ENCODE measurements around the gene GPRC5A. TPM values are rescaled to one million over a fixed set of nuclear protein-coding genes. Genes with fewer than 3 reads are reported as not detected.

Gene GPRC5A
- total and polyA plus RNA-seq, 3 donors from 2014 or later: 1.9 to 2.8 (median 2.7) TPM

GRCh38 chr12:12947902-12948301 lies 56.5 kb downstream of the GPRC5A start:
- no peaks in the 10 kb centered on the region for H3K36me3 ChIP-seq (ENCODE audit: low read depth, missing control alignments)
- intact Hi-C loops (cut with DNase I; ENCODE audit: low total_unique reads): no loop called here
- H3K4me3 ChIP-seq: no peak overlapping the region
- 94 to 96% methylated on average over 4 of the region's 4 CpGs for WGBS, 2 donors
- H3K4me1 ChIP-seq: no peaks in the 10 kb centered on the region
- no peaks in the 10 kb centered on the region for H3K9me3 ChIP-seq
- DNase-seq: no peak
- no peak overlapping the region for H3K27ac ChIP-seq
- TF ChIP-seq POLR2A (IDR thresholded peaks at IDR 0.05): no peak
- no peak for TF ChIP-seq CTCF (IDR thresholded peaks at IDR 0.05)
- no peaks in the 10 kb centered on the region for H3K27me3 ChIP-seq

- Histone ChIP-seq H3K27me3 (no peaks in the 10 kb centered on the region), H3K27ac (no peak overlapping the region), H3K36me3 (ENCODE audit: low read depth, missing control alignments) (no peaks in the 10 kb centered on the region), H3K4me1 (no peaks in the 10 kb centered on the region), H3K9me3 (no peaks in the 10 kb centered on the region), H3K4me3 (no peak overlapping the region)
- intact Hi-C loops (cut with DNase I; ENCODE audit: low total_unique reads): no loop called here
- WGBS, 2 donors: 92 to 93% methylated on average over 1 of the region's 1 CpG
- TF ChIP-seq CTCF (IDR thresholded peaks at IDR 0.05): no peak
- no peak for TF ChIP-seq POLR2A (IDR thresholded peaks at IDR 0.05)
- no peak for DNase-seq
Observed at GRCh38 chr12:12951504-12951903, 60.1 kb downstream of the GPRC5A start.

GRCh38 chr12:12952036-12952435 lies 60.7 kb downstream of the GPRC5A start, which contains the start of gene GPRC5D:
Gene GPRC5D (minus strand): TSS chr12:12952170. CDS start chr12:12950384, 1,786 bp downstream.
- Histone ChIP-seq H3K4me1 (no peaks in the 10 kb centered on the region), H3K27me3 (no peaks in the 10 kb centered on the region), H3K36me3 (ENCODE audit: low read depth, missing control alignments) (no peaks in the 10 kb centered on the region), H3K9me3 (no peaks in the 10 kb centered on the region), H3K27ac (no peak within 1 kb of the TSS), H3K4me3 (no peak within 1 kb of the TSS)
- DNase-seq: no peak
- intact Hi-C loops (cut with DNase I; ENCODE audit: low total_unique reads): no loop called here
- WGBS, 2 donors: 91 to 95% methylated on average over 6 of the region's 6 CpGs
- TF ChIP-seq POLR2A (IDR thresholded peaks at IDR 0.05) (no peak), CTCF (IDR thresholded peaks at IDR 0.05) (no peak)

GRCh38 chr12:12954356-12954755 lies 63.0 kb downstream of the GPRC5A start:
- TF ChIP-seq POLR2A (IDR thresholded peaks at IDR 0.05): no peak
- no peak for TF ChIP-seq CTCF (IDR thresholded peaks at IDR 0.05)
- intact Hi-C loops (cut with DNase I; ENCODE audit: low total_unique reads): no loop called here
- 77 to 88% methylated on average over 4 of the region's 4 CpGs for WGBS, 2 donors

GRCh38 chr12:12954878-12955625 lies 63.7 kb downstream of the GPRC5A start:
- no peak for DNase-seq
- no peak overlapping the region for H3K27ac ChIP-seq
- no peaks in the 10 kb centered on the region for H3K27me3 ChIP-seq
- no peaks in the 10 kb centered on the region for H3K9me3 ChIP-seq
- 90 to 92% methylated on average over 6 of the region's 6 CpGs for WGBS, 2 donors
- intact Hi-C loops (cut with DNase I; ENCODE audit: low total_unique reads): no loop called here
- H3K36me3 ChIP-seq (ENCODE audit: low read depth, missing control alignments): no peaks in the 10 kb centered on the region
- no peak overlapping the region for H3K4me3 ChIP-seq
- TF ChIP-seq CTCF (IDR thresholded peaks at IDR 0.05) (no peak), POLR2A (IDR thresholded peaks at IDR 0.05) (no peak)
- no peaks in the 10 kb centered on the region for H3K4me1 ChIP-seq

More at GRCh38 chr12:12954356-12954755, 63.0 kb downstream of the GPRC5A start:
- Histone ChIP-seq H3K36me3 (ENCODE audit: low read depth, missing control alignments) (no peaks in the 10 kb centered on the region), H3K27ac (no peak overlapping the region), H3K4me3 (no peak overlapping the region), H3K4me1 (no peaks in the 10 kb centered on the region), H3K9me3 (no peaks in the 10 kb centered on the region), H3K27me3 (no peaks in the 10 kb centered on the region)
- DNase-seq: no peak
